Colonic mucosa (tissue), 4 donors: ENCODE data around the gene KIF17. TPM values are rescaled to one million over a fixed set of nuclear protein-coding genes. Genes with fewer than 3 reads are reported as not detected.
A peak's percentile ranks its signal among the peaks of the same experiment; 100 is the strongest.

Experiments used
- DNase-seq: peaks from one replicate; pipeline ENCODE4 v3.0.0-alpha.2; 2020
- H3K27ac ChIP-seq: fragments of 200-600 bp; one replicate; pipeline ENCODE4 v1.8.0; 2021
- H3K27me3 ChIP-seq: fragments of 200-600 bp; one replicate; pipeline ENCODE4 v1.8.0; 2021
- H3K36me3 ChIP-seq: fragments of 200-600 bp; one replicate; pipeline ENCODE4 v1.8.0; 2021
- H3K4me1 ChIP-seq: fragments of 200-600 bp; one replicate; pipeline ENCODE4 v1.8.0; 2021; ENCODE audit warnings: mild to moderate bottlenecking
- H3K4me3 ChIP-seq: fragments of 200-600 bp; one replicate; pipeline ENCODE4 v1.8.0; 2021
- H3K9ac ChIP-seq, 2 donors: one replicate each; pipeline ENCODE4 v1.7.0; 2013; ENCODE audit warnings: control low read depth in 2 of 2, low read depth in 2 of 2, low read length in 2 of 2
- H3K9me3 ChIP-seq: fragments of 200-600 bp; one replicate; pipeline ENCODE4 v1.8.0; 2021
- CTCF ChIP-seq: fragments of 200-600 bp; IDR thresholded peaks from one replicate; pipeline ENCODE4 v1.8.0; 2022; ENCODE audit warnings: antibody characterized with exemption, mild to moderate bottlenecking
- intact Hi-C: fragments of 100-400 bp; cut with DNase I; formaldehyde crosslinking; loops from one replicate; pipeline ENCODE4 v1.14.1; 2022
- total RNA-seq, 2 donors: library from RNA; stranded (reverse); fragmentation: NEBNext Ultra II Directional in 1 of 2; extraction: Animal tissue kit (Norgen Biotek cat#: 25700) in 1 of 2; gene quantifications; one replicate each; pipeline ENCODE4 v1.2.1, GENCODE V29; 2021
- donor health status: healthy.
- donor health status: DM: no; HTN: no; CAD: no.
- donor health status: DM: no; HTN: no; CAD: no.

Gene KIF17
- total RNA-seq, 2 donors from 2014 or later = 0.27 to 1.4 TPM

DNA sequence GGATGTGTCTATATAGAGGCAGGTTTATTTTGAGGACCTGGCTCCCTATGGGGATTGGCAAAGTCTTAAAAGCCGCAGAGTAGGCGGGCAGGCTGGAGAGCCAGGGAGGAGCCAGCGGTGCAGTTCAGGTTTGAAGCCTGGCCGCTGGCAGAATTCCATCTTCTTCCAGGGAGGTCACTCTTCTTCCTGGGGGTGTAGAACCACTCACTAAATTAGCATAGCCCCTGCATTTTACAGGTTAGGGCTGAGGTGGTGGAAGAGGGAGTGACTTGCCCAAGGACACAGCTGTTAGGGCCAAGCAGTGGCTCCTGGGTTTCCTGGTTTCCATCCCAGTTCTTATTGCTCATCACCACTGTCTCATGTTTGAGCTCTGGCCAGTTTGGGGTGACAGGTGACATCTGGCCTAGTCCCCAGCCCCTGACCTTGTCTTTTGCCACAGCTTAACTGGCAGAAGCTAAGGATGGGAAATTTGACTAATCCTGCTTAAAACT, 83.2 kb downstream of the KIF17 start:
- intact Hi-C loops = no loop called here
- peak overlapping the region; percentile 80 to 92 for H3K9ac ChIP-seq
- no peaks in the 10 kb centered on the region for H3K4me1 ChIP-seq
- no peaks in the 10 kb centered on the region for H3K27me3 ChIP-seq
- no peak for TF ChIP-seq CTCF
- H3K36me3 ChIP-seq = peaks cover 4% of the 10 kb centered on the region
- peak; percentile 66 for DNase-seq
- peak overlapping the region; percentile 97 for H3K4me3 ChIP-seq
- H3K27ac ChIP-seq = peak overlapping the region; percentile 95
- H3K9me3 ChIP-seq = no peaks in the 10 kb centered on the region

GRCh38 chr1:20634065-20634593, 83.7 kb downstream of the KIF17 start:
- no peaks in the 10 kb centered on the region for H3K4me1 ChIP-seq
- H3K27me3 ChIP-seq = no peaks in the 10 kb centered on the region
- peak overlapping the region; percentile 80 to 92 for H3K9ac ChIP-seq
- H3K9me3 ChIP-seq = no peaks in the 10 kb centered on the region
- H3K27ac ChIP-seq = peak overlapping the region; percentile 95
- intact Hi-C loops = no loop called here
- peaks cover 4% of the 10 kb centered on the region for H3K36me3 ChIP-seq
- H3K4me3 ChIP-seq = peak overlapping the region; percentile 97
- TF ChIP-seq CTCF = no peak
- no peak for DNase-seq

DNA sequence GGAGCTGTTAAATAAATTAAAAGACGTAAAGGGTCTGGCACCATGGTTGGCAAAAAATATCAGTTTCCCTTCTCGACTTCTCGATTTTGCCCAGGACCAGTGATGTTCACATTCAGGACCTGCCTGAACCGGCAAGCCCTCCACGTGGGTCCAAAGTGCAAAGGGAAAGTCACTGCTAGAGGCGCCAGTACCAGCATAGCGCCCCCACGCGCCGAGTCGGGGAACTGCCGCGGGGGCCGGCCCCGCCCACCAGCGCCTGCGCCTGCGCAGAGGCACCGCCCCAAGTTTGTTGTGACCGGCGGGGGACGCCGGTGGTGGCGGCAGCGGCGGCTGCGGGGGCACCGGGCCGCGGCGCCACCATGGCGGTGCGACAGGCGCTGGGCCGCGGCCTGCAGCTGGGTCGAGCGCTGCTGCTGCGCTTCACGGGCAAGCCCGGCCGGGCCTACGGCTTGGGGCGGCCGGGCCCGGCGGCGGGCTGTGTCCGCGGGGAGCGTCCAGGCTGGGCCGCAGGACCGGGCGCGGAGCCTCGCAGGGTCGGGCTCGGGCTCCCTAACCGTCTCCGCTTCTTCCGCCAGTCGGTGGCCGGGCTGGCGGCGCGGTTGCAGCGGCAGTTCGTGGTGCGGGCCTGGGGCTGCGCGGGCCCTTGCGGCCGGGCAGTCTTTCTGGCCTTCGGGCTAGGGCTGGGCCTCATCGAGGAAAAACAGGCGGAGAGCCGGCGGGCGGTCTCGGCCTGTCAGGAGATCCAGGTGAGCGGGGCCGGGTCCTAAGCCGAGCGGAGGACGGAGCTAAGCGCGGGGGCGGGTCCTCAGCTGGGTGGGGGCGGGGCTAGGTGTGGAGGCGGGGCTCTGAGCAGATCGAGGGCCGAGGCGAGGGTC, 84.4 kb downstream of the KIF17 start, which contains the start of gene PINK1:
PINK1 (plus strand) TSS at position 269 of the 875 bp plus-strand sequence; CDS start at position 360, 91 bp downstream.
- Histone ChIP-seq H3K4me1 (no peaks in the 10 kb centered on the region), H3K9ac (peak within 1 kb of the TSS; percentile 80 to 92), H3K27me3 (no peaks in the 10 kb centered on the region), H3K27ac (peak within 1 kb of the TSS; percentile 95), H3K9me3 (no peaks in the 10 kb centered on the region), H3K4me3 (peak within 1 kb of the TSS; percentile 97), H3K36me3 (peaks cover 4% of the 10 kb centered on the region)
- intact Hi-C loops = no loop called here
- DNase-seq = peak; percentile 88
- peak; percentile 99 for TF ChIP-seq CTCF

DNA sequence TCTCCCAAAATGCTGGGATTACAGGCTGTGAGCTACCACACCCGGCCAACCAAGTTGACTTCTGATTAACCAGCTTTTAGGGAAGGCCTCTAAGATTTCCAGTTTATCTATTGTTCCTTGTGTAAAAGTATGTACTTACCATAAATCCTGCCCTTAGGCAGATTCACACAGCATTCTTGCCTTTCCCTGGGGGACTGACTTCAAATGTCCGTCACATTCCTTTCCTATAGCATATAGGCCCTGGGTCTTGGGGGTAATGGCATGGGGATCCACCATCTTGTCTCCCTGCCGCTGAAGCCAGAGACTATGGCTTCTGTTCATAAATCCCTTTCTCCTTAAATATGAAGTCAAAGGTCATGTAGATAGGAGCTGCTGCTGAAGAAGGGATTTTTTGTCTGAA, 85.4 kb downstream of the KIF17 start:
- no peak for DNase-seq
- Histone ChIP-seq H3K9me3 (no peaks in the 10 kb centered on the region), H3K9ac (no peak overlapping the region), H3K4me1 (no peaks in the 10 kb centered on the region), H3K27ac (no peak overlapping the region), H3K36me3 (no peaks in the 10 kb centered on the region), H3K27me3 (no peaks in the 10 kb centered on the region), H3K4me3 (no peak overlapping the region)
- no peak for TF ChIP-seq CTCF
- intact Hi-C loops = no loop called here

- H3K9ac ChIP-seq = no peak overlapping the region
- H3K36me3 ChIP-seq = no peaks in the 10 kb centered on the region
- H3K27me3 ChIP-seq = no peaks in the 10 kb centered on the region
- DNase-seq = no peak
- no peaks in the 10 kb centered on the region for H3K9me3 ChIP-seq
- TF ChIP-seq CTCF = no peak
- no peak overlapping the region for H3K27ac ChIP-seq
- no peak overlapping the region for H3K4me3 ChIP-seq
- intact Hi-C loops = no loop called here
- no peaks in the 10 kb centered on the region for H3K4me1 ChIP-seq
These were observed 87.1 kb downstream of the KIF17 start for GRCh38 chr1:20630729-20631128.
